GM23338 (cell line): ENCODE measurements around the gene NSUN3. TPM values are rescaled to one million over a fixed set of nuclear protein-coding genes. Genes with fewer than 3 reads are reported as not detected.

Source experiments
- ATAC-seq: fragments of 200-7000 bp; cut with Tn5 transposase; 3 replicates; pipeline ENCODE4 v1.9.1; 2020
- DNase-seq: peaks from one replicate; pipeline ENCODE4 v3.0.0-alpha.2; 2015; ENCODE audit warnings: low spot score
- H2AFZ ChIP-seq: fragments of 200-600 bp; sonication (generic); 2 replicates; pipeline ENCODE4 v1.8.0; 2016; ENCODE audit warnings: antibody characterized with exemption, mild to moderate bottlenecking, moderate library complexity
- H3F3A ChIP-seq: fragments of 200-600 bp; sonication (generic); replicated peaks from 2 replicates; pipeline ENCODE4 v1.8.0; 2017; ENCODE audit warnings: antibody characterized with exemption, mixed run types, low read depth
- H3K27ac ChIP-seq: fragments of 200-600 bp; sonication (generic); 2 replicates; pipeline ENCODE4 v1.6.1; 2016; ENCODE audit warnings: low read depth
- H3K27me3 ChIP-seq: fragments of 200-600 bp; sonication (generic); 2 replicates; pipeline ENCODE4 v1.8.0; 2016; ENCODE audit warnings: mild to moderate bottlenecking, mixed run types, moderate library complexity; ENCODE audit not compliant: insufficient read depth
- H3K36me3 ChIP-seq: fragments of 200-600 bp; sonication (generic); 2 replicates; pipeline ENCODE4 v1.8.0; 2016; ENCODE audit warnings: mild to moderate bottlenecking; ENCODE audit not compliant: insufficient read depth
- H3K4me1 ChIP-seq: fragments of 200-600 bp; sonication (generic); 2 replicates; pipeline ENCODE4 v1.8.0; 2016; ENCODE audit warnings: mild to moderate bottlenecking, moderate library complexity; ENCODE audit not compliant: insufficient read depth
- H3K4me2 ChIP-seq: fragments of 200-600 bp; sonication (generic); 2 replicates; pipeline ENCODE4 v1.7.1; 2017; ENCODE audit warnings: mixed run types
- H3K4me3 ChIP-seq: fragments of 200-600 bp; sonication (generic); 2 replicates; pipeline ENCODE4 v1.6.1; 2016; ENCODE audit warnings: mixed run types
- H3K79me2 ChIP-seq: fragments of 200-600 bp; sonication (generic); replicated peaks from 2 replicates; pipeline ENCODE4 v1.8.0; 2017; ENCODE audit warnings: mild to moderate bottlenecking; ENCODE audit not compliant: insufficient read depth
- H3K9me2 ChIP-seq: fragments of 200-600 bp; sonication (generic); 2 replicates; pipeline ENCODE4 v1.8.0; 2017; ENCODE audit not compliant: insufficient read depth
- H4K20me1 ChIP-seq: fragments of 200-600 bp; sonication (generic); replicated peaks from 2 replicates; pipeline ENCODE4 v1.8.0; 2017; ENCODE audit warnings: mild to moderate bottlenecking; ENCODE audit not compliant: insufficient read depth
- H3K27ac Mint-ChIP-seq: 2 replicates; pipeline ENCODE4 v1.8.0; 2020; ENCODE audit warnings: inconsistent platforms, mild to moderate bottlenecking, moderate library complexity, mixed read lengths
- H3K27me3 Mint-ChIP-seq: 3 replicates; pipeline ENCODE4 v1.8.0; 2022; ENCODE audit warnings: low read depth, mild to moderate bottlenecking, moderate library complexity, mixed read lengths, inconsistent platforms; ENCODE audit not compliant: insufficient read depth, poor library complexity
- H3K36me3 Mint-ChIP-seq: 3 replicates; pipeline ENCODE4 v1.8.0; 2021; ENCODE audit warnings: low read depth, mild to moderate bottlenecking, inconsistent platforms, moderate library complexity, mixed read lengths
- H3K4me1 Mint-ChIP-seq: 3 replicates; pipeline ENCODE4 v1.8.0; 2020; ENCODE audit warnings: mild to moderate bottlenecking, inconsistent platforms, mixed read lengths
- H3K4me3 Mint-ChIP-seq: 3 replicates; pipeline ENCODE4 v1.8.0; 2021; ENCODE audit warnings: moderate library complexity, mild to moderate bottlenecking, inconsistent platforms, mixed read lengths
- H3K9me3 Mint-ChIP-seq: 3 replicates; pipeline ENCODE4 v1.8.0; 2020; ENCODE audit warnings: moderate library complexity, mild to moderate bottlenecking, inconsistent platforms, mixed read lengths
- CTCF ChIP-seq, 2 experiments: fragments of 200-600 bp in 1 of 2; sonication (generic) in 1 of 2; conservative IDR thresholded peaks; 2 replicates each; pipeline versions ENCODE4 v1.5.1 to v1.6.1; 2016 to 2017; ENCODE audit warnings: antibody characterized with exemption in 2 of 2, low read depth in 2 of 2, mild to moderate bottlenecking in 2 of 2, moderate library complexity in 1 of 2
- ETS1 ChIP-seq: IDR thresholded peaks from 2 replicates; pipeline ENCODE4 v1.6.1; 2016; ENCODE audit warnings: antibody characterized with exemption
- NANOG ChIP-seq: IDR thresholded peaks from 2 replicates; pipeline ENCODE4 v1.6.1; 2016; ENCODE audit warnings: antibody characterized with exemption, borderline replicate concordance
- REST ChIP-seq: IDR thresholded peaks from one replicate; pipeline ENCODE4 v1.6.1; 2018; ENCODE audit warnings: antibody characterized with exemption; ENCODE audit not compliant: unreplicated experiment
- polyA plus RNA-seq: library from polyadenylated mRNA; unstranded; fragments of >200 nt; fragmentation: Nextera tagmentation; extraction: Ambion mirVana; gene quantifications from 2 replicates; pipeline ENCODE4 v1.2.1, GENCODE V29; 2016
- total RNA-seq: library from RNA; depleted of rRNA; stranded (reverse); fragments of >200 nt; shearing (Covaris generic); gene quantifications from 2 replicates; pipeline ENCODE4 v1.2.3, GENCODE V29; 2014

NSUN3 gene
- total and polyA plus RNA-seq, 2 experiments from 2014 or later = 5.4 to 10.6 TPM

GRCh38 chr3:94089126-94089525 is 26.3 kb downstream of the NSUN3 start:
- ATAC-seq = no peak

GRCh38 chr3:94092086-94092485 is 29.2 kb downstream of the NSUN3 start:
- H2AFZ ChIP-seq = no peak overlapping the region
- ATAC-seq = no peak
- TF ChIP-seq ETS1 (no peak), REST (no peak)

More at GRCh38 chr3:94089126-94089525, 26.3 kb downstream of the NSUN3 start:
- TF ChIP-seq ETS1 (no peak), NANOG (no peak), CTCF (conservative IDR thresholded peaks at IDR 0.05; ENCODE audit: low read depth in 2 of 2) (no peak)
- H3K27me3 Mint-ChIP-seq = no peaks in the 10 kb centered on the region
- Histone ChIP-seq H4K20me1 (no peaks in the 10 kb centered on the region), H3F3A (no peaks in the 10 kb centered on the region), H3K4me1 (no peaks in the 10 kb centered on the region), H3K27ac (no peak overlapping the region), H3K4me3 (no peak overlapping the region), H2AFZ (no peak overlapping the region), H3K36me3 (no peaks in the 10 kb centered on the region), H3K4me2 (no peak overlapping the region), H3K79me2 (no peaks in the 10 kb centered on the region), H3K27me3 (no peaks in the 10 kb centered on the region), H3K9me2 (no peaks in the 10 kb centered on the region)
- H3K36me3 Mint-ChIP-seq = no peaks in the 10 kb centered on the region; the same call in 2 of the 3 replicates
- no peak overlapping the region for H3K27ac Mint-ChIP-seq
- no peaks in the 10 kb centered on the region for H3K9me3 Mint-ChIP-seq
- DNase-seq = no peak
- H3K4me1 Mint-ChIP-seq = no peaks in the 10 kb centered on the region
- no peak overlapping the region for H3K4me3 Mint-ChIP-seq

More at GRCh38 chr3:94092086-94092485, 29.2 kb downstream of the NSUN3 start:
- Histone ChIP-seq H3K4me2 (no peak overlapping the region), H3K36me3 (no peaks in the 10 kb centered on the region), H3K4me1 (no peaks in the 10 kb centered on the region), H3F3A (no peaks in the 10 kb centered on the region), H3K9me2 (no peaks in the 10 kb centered on the region), H4K20me1 (no peaks in the 10 kb centered on the region; the same call in 1 of the 2 replicates), H3K27me3 (no peaks in the 10 kb centered on the region), H3K79me2 (no peaks in the 10 kb centered on the region), H3K4me3 (no peak overlapping the region), H3K27ac (no peak overlapping the region)
- Mint-ChIP-seq H3K4me3 (no peak overlapping the region), H3K27me3 (no peaks in the 10 kb centered on the region), H3K36me3 (no peaks in the 10 kb centered on the region; the same call in 2 of the 3 replicates), H3K9me3 (no peaks in the 10 kb centered on the region), H3K27ac (no peak overlapping the region), H3K4me1 (no peaks in the 10 kb centered on the region)
- DNase-seq = no peak
